SU-DHL-6 (cell line): Measurements from ENCODE around the gene LTB4R2.

Experiments
- EZH2phosphoT487 ChIP-seq: fragments of 200-600 bp; sonication (generic), shearing (Covaris generic); conservative IDR thresholded peaks from 2 replicates; pipeline ENCODE4 v1.6.1; 2018; ENCODE audit warnings: mild to moderate bottlenecking, antibody characterized with exemption, low read length, moderate library complexity, mixed read lengths
- TF ChIP-seq, protein P1 (sequence below): fragments of 200-600 bp; sonication (generic); IDR thresholded peaks from one replicate; pipeline ENCODE4 v1.5.1; 2017; ENCODE audit warnings: antibody characterized with exemption, mild to moderate bottlenecking, low read length, moderate library complexity; ENCODE audit not compliant: insufficient read depth, poor library complexity, severe bottlenecking

DNA sequence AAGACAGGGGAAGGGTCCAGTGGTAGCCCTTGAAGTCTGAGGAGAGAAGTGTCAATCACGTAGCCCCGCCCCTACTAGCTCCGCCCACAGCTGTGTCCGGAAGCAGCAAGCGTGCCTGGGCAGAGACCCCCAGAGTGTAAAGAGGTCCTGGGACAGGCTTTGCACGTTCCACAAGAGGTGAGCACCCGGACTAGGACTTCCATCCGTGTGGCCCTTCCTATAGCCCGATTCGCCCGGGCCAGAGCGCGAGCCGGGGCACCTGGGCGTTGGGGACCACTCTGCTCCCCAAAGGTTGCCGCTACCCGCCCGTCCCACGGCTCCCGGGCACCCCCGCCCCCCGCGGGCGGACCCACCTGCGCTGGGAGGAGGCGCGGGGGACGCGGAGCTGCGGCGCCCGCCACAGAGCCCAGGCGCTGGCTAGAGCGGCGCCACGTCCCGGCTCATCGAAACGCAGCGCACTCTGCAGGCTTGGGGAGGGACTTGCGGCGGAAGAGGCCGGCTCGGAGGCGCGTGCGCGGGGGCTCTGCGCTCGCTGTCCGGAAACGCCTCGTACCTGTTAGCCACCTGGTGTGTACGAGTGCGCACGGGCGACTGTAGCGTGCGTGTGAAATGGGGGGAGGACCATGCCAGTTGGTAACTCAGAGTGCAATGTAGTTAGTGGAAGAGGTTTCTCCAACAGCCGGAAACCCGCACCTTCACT is 38.7 kb upstream of the LTB4R2 start, which contains the start of gene RABGGTA:
- TF ChIP-seq, protein P1, sequence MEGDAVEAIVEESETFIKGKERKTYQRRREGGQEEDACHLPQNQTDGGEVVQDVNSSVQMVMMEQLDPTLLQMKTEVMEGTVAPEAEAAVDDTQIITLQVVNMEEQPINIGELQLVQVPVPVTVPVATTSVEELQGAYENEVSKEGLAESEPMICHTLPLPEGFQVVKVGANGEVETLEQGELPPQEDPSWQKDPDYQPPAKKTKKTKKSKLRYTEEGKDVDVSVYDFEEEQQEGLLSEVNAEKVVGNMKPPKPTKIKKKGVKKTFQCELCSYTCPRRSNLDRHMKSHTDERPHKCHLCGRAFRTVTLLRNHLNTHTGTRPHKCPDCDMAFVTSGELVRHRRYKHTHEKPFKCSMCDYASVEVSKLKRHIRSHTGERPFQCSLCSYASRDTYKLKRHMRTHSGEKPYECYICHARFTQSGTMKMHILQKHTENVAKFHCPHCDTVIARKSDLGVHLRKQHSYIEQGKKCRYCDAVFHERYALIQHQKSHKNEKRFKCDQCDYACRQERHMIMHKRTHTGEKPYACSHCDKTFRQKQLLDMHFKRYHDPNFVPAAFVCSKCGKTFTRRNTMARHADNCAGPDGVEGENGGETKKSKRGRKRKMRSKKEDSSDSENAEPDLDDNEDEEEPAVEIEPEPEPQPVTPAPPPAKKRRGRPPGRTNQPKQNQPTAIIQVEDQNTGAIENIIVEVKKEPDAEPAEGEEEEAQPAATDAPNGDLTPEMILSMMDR, result peak; percentile 62
- TF ChIP-seq EZH2phosphoT487, result no peak
